Astrocyte (in vitro differentiated cells and primary cell): Measurements from ENCODE around the gene CPNE1. TPM values are rescaled to one million over a fixed set of nuclear protein-coding genes. Genes with fewer than 3 reads are reported as not detected.
A peak's percentile ranks its signal among the peaks of the same experiment; 100 is the strongest.

ENCODE experiments used
- DNase-seq: peaks from one replicate; pipeline ENCODE4 v3.0.0-alpha.2; 2010; ENCODE audit warnings: low read depth
- FAIRE-seq: peaks from 2 replicates; lab custom pipeline; 2011; peaks lifted over from hg19 to GRCh38; lab: Jason Lieb, UNC
- H2AFZ ChIP-seq: 2 replicates; pipeline ENCODE4 v1.6.0; 2012; ENCODE audit warnings: low read depth, low read length, inconsistent platforms
- H3K27ac ChIP-seq: 2 replicates; pipeline ENCODE4 v1.5.1; 2011; ENCODE audit warnings: low read depth, low read length, inconsistent platforms
- H3K27me3 ChIP-seq: 2 replicates; pipeline ENCODE4 v1.6.0; 2011; ENCODE audit warnings: low read length, inconsistent platforms; ENCODE audit not compliant: insufficient read depth
- H3K36me3 ChIP-seq: 2 replicates; pipeline ENCODE4 v1.5.1; 2011; ENCODE audit warnings: low read length, inconsistent platforms; ENCODE audit not compliant: insufficient read depth
- H3K4me1 ChIP-seq: 2 replicates; pipeline ENCODE4 v1.5.1; 2011; ENCODE audit warnings: low read length, inconsistent platforms; ENCODE audit not compliant: insufficient read depth
- H3K4me2 ChIP-seq: 2 replicates; pipeline ENCODE4 v1.6.0; 2012; ENCODE audit warnings: low read length, inconsistent platforms
- H3K4me3 ChIP-seq: 2 replicates; pipeline ENCODE4 v1.5.1; 2011; ENCODE audit warnings: low read depth, mild to moderate bottlenecking, low read length, inconsistent platforms; ENCODE audit not compliant: insufficient read depth
- H3K79me2 ChIP-seq: 2 replicates; pipeline ENCODE4 v1.6.0; 2012; ENCODE audit warnings: mild to moderate bottlenecking, low read length, inconsistent platforms; ENCODE audit not compliant: insufficient read depth
- H3K9ac ChIP-seq: 2 replicates; pipeline ENCODE4 v1.6.0; 2012; ENCODE audit warnings: mild to moderate bottlenecking, low read length, inconsistent platforms
- H3K9me3 ChIP-seq: 2 replicates; pipeline ENCODE4 v1.5.1; 2012; ENCODE audit warnings: low read depth, mild to moderate bottlenecking, low read length, inconsistent platforms; ENCODE audit not compliant: insufficient read depth
- H4K20me1 ChIP-seq: 2 replicates; pipeline ENCODE4 v1.6.0; 2012; ENCODE audit warnings: low read length, inconsistent platforms; ENCODE audit not compliant: insufficient read depth
- H3K27ac Mint-ChIP-seq: one replicate; pipeline ENCODE4 v1.8.0; 2021; ENCODE audit warnings: mild to moderate bottlenecking, mixed read lengths; ENCODE audit not compliant: unreplicated experiment
- H3K27me3 Mint-ChIP-seq: one replicate; pipeline ENCODE4 v1.8.0; 2021; ENCODE audit warnings: low read depth, mixed read lengths; ENCODE audit not compliant: unreplicated experiment
- H3K36me3 Mint-ChIP-seq: one replicate; pipeline ENCODE4 v1.8.0; 2021; ENCODE audit warnings: low read depth, mixed read lengths; ENCODE audit not compliant: unreplicated experiment
- H3K4me1 Mint-ChIP-seq: one replicate; pipeline ENCODE4 v1.8.0; 2021; ENCODE audit warnings: low read depth, mixed read lengths; ENCODE audit not compliant: unreplicated experiment
- H3K4me3 Mint-ChIP-seq: one replicate; pipeline ENCODE4 v1.8.0; 2021; ENCODE audit warnings: mild to moderate bottlenecking, moderate library complexity, mixed read lengths; ENCODE audit not compliant: unreplicated experiment
- H3K9me3 Mint-ChIP-seq: one replicate; pipeline ENCODE4 v1.8.0; 2021; ENCODE audit warnings: mild to moderate bottlenecking, mixed read lengths; ENCODE audit not compliant: unreplicated experiment
- EZH2 ChIP-seq: IDR thresholded peaks from 2 replicates; pipeline ENCODE4 v1.6.1; 2012; ENCODE audit warnings: mild to moderate bottlenecking, low read length, inconsistent platforms; ENCODE audit not compliant: insufficient read depth
- total RNA-seq: library from RNA; stranded (reverse); gene quantifications from 2 replicates; pipeline ENCODE4 v1.2.1, GENCODE V29; 2021
- TF ChIP-seq, protein P1 (sequence below): IDR thresholded peaks from 2 replicates; pipeline ENCODE4 v1.5.1; 2011; ENCODE audit warnings: low read depth, mild to moderate bottlenecking, inconsistent platforms, low read length, moderate library complexity; ENCODE audit not compliant: insufficient read depth

The CPNE1 gene
- total RNA-seq, 1 donor from 2014 or later, result 194 TPM

- TF ChIP-seq, protein P1, sequence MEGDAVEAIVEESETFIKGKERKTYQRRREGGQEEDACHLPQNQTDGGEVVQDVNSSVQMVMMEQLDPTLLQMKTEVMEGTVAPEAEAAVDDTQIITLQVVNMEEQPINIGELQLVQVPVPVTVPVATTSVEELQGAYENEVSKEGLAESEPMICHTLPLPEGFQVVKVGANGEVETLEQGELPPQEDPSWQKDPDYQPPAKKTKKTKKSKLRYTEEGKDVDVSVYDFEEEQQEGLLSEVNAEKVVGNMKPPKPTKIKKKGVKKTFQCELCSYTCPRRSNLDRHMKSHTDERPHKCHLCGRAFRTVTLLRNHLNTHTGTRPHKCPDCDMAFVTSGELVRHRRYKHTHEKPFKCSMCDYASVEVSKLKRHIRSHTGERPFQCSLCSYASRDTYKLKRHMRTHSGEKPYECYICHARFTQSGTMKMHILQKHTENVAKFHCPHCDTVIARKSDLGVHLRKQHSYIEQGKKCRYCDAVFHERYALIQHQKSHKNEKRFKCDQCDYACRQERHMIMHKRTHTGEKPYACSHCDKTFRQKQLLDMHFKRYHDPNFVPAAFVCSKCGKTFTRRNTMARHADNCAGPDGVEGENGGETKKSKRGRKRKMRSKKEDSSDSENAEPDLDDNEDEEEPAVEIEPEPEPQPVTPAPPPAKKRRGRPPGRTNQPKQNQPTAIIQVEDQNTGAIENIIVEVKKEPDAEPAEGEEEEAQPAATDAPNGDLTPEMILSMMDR, result no peak
- TF ChIP-seq EZH2, result no peak
- H2AFZ ChIP-seq, result no peak overlapping the region
- H3K79me2 ChIP-seq, result no peaks in the 10 kb centered on the region
- H3K27me3 ChIP-seq, result peaks cover 22% of the 10 kb centered on the region
- H3K9ac ChIP-seq, result no peak overlapping the region
- H3K9me3 ChIP-seq, result no peaks in the 10 kb centered on the region
- no peak overlapping the region for H3K4me3 ChIP-seq
- no peaks in the 10 kb centered on the region for H4K20me1 ChIP-seq
- H3K27ac Mint-ChIP-seq, result no peak overlapping the region
- peaks cover 54% of the 10 kb centered on the region for H3K27me3 Mint-ChIP-seq
- no peak for DNase-seq
- FAIRE-seq, result no peak
- H3K36me3 ChIP-seq, result no peaks in the 10 kb centered on the region
- no peak overlapping the region for H3K4me3 Mint-ChIP-seq
- peaks cover 5% of the 10 kb centered on the region for H3K4me1 Mint-ChIP-seq
- peaks cover 10% of the 10 kb centered on the region for H3K9me3 Mint-ChIP-seq
- peaks cover 1% of the 10 kb centered on the region for H3K36me3 Mint-ChIP-seq
- H3K4me2 ChIP-seq, result no peak overlapping the region
- peaks cover 11% of the 10 kb centered on the region for H3K4me1 ChIP-seq
- H3K27ac ChIP-seq, result no peak overlapping the region
These were observed 61.7 kb downstream of the CPNE1 start for GRCh38 chr20:35602851-35603495.

- Mint-ChIP-seq H3K27me3 (peaks cover 62% of the 10 kb centered on the region), H3K9me3 (peaks cover 13% of the 10 kb centered on the region), H3K27ac (no peak overlapping the region), H3K4me3 (no peak overlapping the region), H3K4me1 (peaks cover 6% of the 10 kb centered on the region), H3K36me3 (peaks cover 2% of the 10 kb centered on the region)
- Histone ChIP-seq H3K27me3 (peaks cover 27% of the 10 kb centered on the region), H3K36me3 (no peaks in the 10 kb centered on the region), H3K27ac (no peak overlapping the region), H3K9me3 (no peaks in the 10 kb centered on the region), H3K9ac (peak overlapping the region; percentile 50), H3K4me2 (peak overlapping the region; percentile 88), H3K79me2 (no peaks in the 10 kb centered on the region), H3K4me1 (peaks cover 11% of the 10 kb centered on the region), H4K20me1 (no peaks in the 10 kb centered on the region), H2AFZ (peak overlapping the region; percentile 79), H3K4me3 (peak overlapping the region; percentile 51)
- no peak for DNase-seq
- TF ChIP-seq EZH2, result no peak
- TF ChIP-seq, protein P1, result no peak
- FAIRE-seq, result no peak
These were observed 62.7 kb downstream of the CPNE1 start for GRCh38 chr20:35601990-35602389.
